Measurements from ENCODE around the gene SMG9.

SMG9 gene

GRCh38 chr19:43723588-43723987, 31.2 kb downstream of the SMG9 start:
- no peak for DNase-seq

GRCh38 chr19:43721469-43722048, 33.2 kb downstream of the SMG9 start:
- ChIA-PET CTCF (interaction anchor here (0.6 to 2.9 kb wide), 4 partner anchors 9 to 52 kb away, joined by 3 to 12 read pairs (median 4); partner anchors contain the start of gene PLAUR), POLR2A (no interaction called here)
- Histone ChIP-seq H3K4me1 (ENCODE audit: control extremely low read depth in 1 of 4, control insufficient read depth in 4 of 4, insufficient read depth in 4 of 4, low read length in 3 of 4) (peaks cover 8 to 27% (median 15%) of the 10 kb centered on the region in 4 experiments), H3K4me3 (ENCODE audit: control insufficient read depth in 1 of 7, extremely low read depth in 1 of 7, insufficient read depth in 4 of 7, low read depth in 2 of 7, low read length in 6 of 7) (no peak overlapping the region), H3K36me3 (ENCODE audit: control insufficient read depth in 4 of 4, insufficient read depth in 4 of 4, low read length in 3 of 4) (no peaks in the 10 kb centered on the region), H3K27ac (ENCODE audit: insufficient read depth in 1 of 2, low read depth in 1 of 2, low read length in 2 of 2, poor library complexity in 1 of 2, severe bottlenecking in 2 of 2) (no peak overlapping the region), H3K27me3 (replicated peaks in 2 of 5; ENCODE audit: control insufficient read depth in 4 of 5, insufficient read depth in 5 of 5, low read length in 4 of 5) (no peaks in the 10 kb centered on the region), H3K9me3 (ENCODE audit: control extremely low read depth in 1 of 5, control insufficient read depth in 4 of 5, insufficient read depth in 2 of 5, low read depth in 1 of 5, low read length in 4 of 5) (no peaks in the 10 kb centered on the region)
- WGBS (ENCODE audit: insufficient coverage) = 100% methylated on average over 3 of the region's 5 CpGs
- no peak for DNase-seq

More at GRCh38 chr19:43723588-43723987, 31.2 kb downstream of the SMG9 start:
- Histone ChIP-seq H3K27me3 (replicated peaks in 2 of 5; ENCODE audit: control insufficient read depth in 4 of 5, insufficient read depth in 5 of 5, low read length in 4 of 5) (no peaks in the 10 kb centered on the region), H3K9me3 (ENCODE audit: control extremely low read depth in 1 of 5, control insufficient read depth in 4 of 5, insufficient read depth in 2 of 5, low read depth in 1 of 5, low read length in 4 of 5) (peaks cover 0 to under 1% (median 0%) of the 10 kb centered on the region in 5 experiments), H3K4me3 (ENCODE audit: control insufficient read depth in 1 of 7, extremely low read depth in 1 of 7, insufficient read depth in 4 of 7, low read depth in 2 of 7, low read length in 6 of 7) (no peak overlapping the region), H3K27ac (ENCODE audit: insufficient read depth in 1 of 2, low read depth in 1 of 2, low read length in 2 of 2, poor library complexity in 1 of 2, severe bottlenecking in 2 of 2) (no peak overlapping the region), H3K36me3 (ENCODE audit: control insufficient read depth in 4 of 4, insufficient read depth in 4 of 4, low read length in 3 of 4) (peaks cover 0 to 8% (median 4%) of the 10 kb centered on the region in 4 experiments), H3K4me1 (ENCODE audit: control extremely low read depth in 1 of 4, control insufficient read depth in 4 of 4, insufficient read depth in 4 of 4, low read length in 3 of 4) (peaks cover 8 to 39% (median 25%) of the 10 kb centered on the region in 4 experiments)
- POLR2A ChIA-PET = no interaction called here
- WGBS (ENCODE audit: insufficient coverage) = 100% methylated on average over 1 of the region's 8 CpGs
- CTCF ChIA-PET = interaction anchor here (0.9 to 1.9 kb wide), 3 partner anchors 26 to 55 kb away, joined by 3 to 4 read pairs (median 3); no protein-coding TSS in a partner anchor

GRCh38 chr19:43720936-43721335, 33.8 kb downstream of the SMG9 start:
- Histone ChIP-seq H3K4me3 (ENCODE audit: control insufficient read depth in 1 of 7, extremely low read depth in 1 of 7, insufficient read depth in 4 of 7, low read depth in 2 of 7, low read length in 6 of 7) (no peak overlapping the region), H3K36me3 (ENCODE audit: control insufficient read depth in 4 of 4, insufficient read depth in 4 of 4, low read length in 3 of 4) (no peaks in the 10 kb centered on the region), H3K27ac (ENCODE audit: insufficient read depth in 1 of 2, low read depth in 1 of 2, low read length in 2 of 2, poor library complexity in 1 of 2, severe bottlenecking in 2 of 2) (no peak overlapping the region), H3K9me3 (ENCODE audit: control extremely low read depth in 1 of 5, control insufficient read depth in 4 of 5, insufficient read depth in 2 of 5, low read depth in 1 of 5, low read length in 4 of 5) (no peaks in the 10 kb centered on the region), H3K4me1 (ENCODE audit: control extremely low read depth in 1 of 4, control insufficient read depth in 4 of 4, insufficient read depth in 4 of 4, low read length in 3 of 4) (peaks cover 6 to 23% (median 13%) of the 10 kb centered on the region in 4 experiments), H3K27me3 (replicated peaks in 2 of 5; ENCODE audit: control insufficient read depth in 4 of 5, insufficient read depth in 5 of 5, low read length in 4 of 5) (no peaks in the 10 kb centered on the region)
- ChIA-PET POLR2A (no interaction called here), CTCF (interaction anchor here (1.2 to 2.9 kb wide), 2 partner anchors 25 to 52 kb away, joined by 5 to 12 read pairs; partner anchors contain the start of gene PLAUR)
- no peak for DNase-seq
- WGBS (ENCODE audit: insufficient coverage) = 96% methylated on average over 8 of the region's 10 CpGs

- Histone ChIP-seq H3K4me3 (ENCODE audit: control insufficient read depth in 1 of 7, extremely low read depth in 1 of 7, insufficient read depth in 4 of 7, low read depth in 2 of 7, low read length in 6 of 7) (no peak overlapping the region), H3K27ac (ENCODE audit: insufficient read depth in 1 of 2, low read depth in 1 of 2, low read length in 2 of 2, poor library complexity in 1 of 2, severe bottlenecking in 2 of 2) (no peak overlapping the region), H3K27me3 (replicated peaks in 2 of 5; ENCODE audit: control insufficient read depth in 4 of 5, insufficient read depth in 5 of 5, low read length in 4 of 5) (no peaks in the 10 kb centered on the region), H3K4me1 (ENCODE audit: control extremely low read depth in 1 of 4, control insufficient read depth in 4 of 4, insufficient read depth in 4 of 4, low read length in 3 of 4) (peaks cover under 1 to 13% (median 6%) of the 10 kb centered on the region in 4 experiments), H3K9me3 (ENCODE audit: control extremely low read depth in 1 of 5, control insufficient read depth in 4 of 5, insufficient read depth in 2 of 5, low read depth in 1 of 5, low read length in 4 of 5) (no peaks in the 10 kb centered on the region), H3K36me3 (ENCODE audit: control insufficient read depth in 4 of 4, insufficient read depth in 4 of 4, low read length in 3 of 4) (no peaks in the 10 kb centered on the region)
- no peak for DNase-seq
- ChIA-PET CTCF (interaction anchor here (2.9 kb wide), 1 partner anchor 51 kb away, joined by 12 read pairs; the partner anchor contains the start of gene PLAUR), POLR2A (no interaction called here)
- WGBS (ENCODE audit: insufficient coverage) = 100% methylated on average over 2 of the region's 5 CpGs
Measured at GRCh38 chr19:43719918-43720317, 34.8 kb downstream of the SMG9 start.

GRCh38 chr19:43719378-43719868, 35.3 kb downstream of the SMG9 start:
- no peaks in the 10 kb centered on the region for H3K9me3 ChIP-seq (ENCODE audit: control extremely low read depth in 1 of 5, control insufficient read depth in 4 of 5, insufficient read depth in 2 of 5, low read depth in 1 of 5, low read length in 4 of 5)
- H3K27me3 ChIP-seq (replicated peaks in 2 of 5; ENCODE audit: control insufficient read depth in 4 of 5, insufficient read depth in 5 of 5, low read length in 4 of 5) = no peaks in the 10 kb centered on the region
- no peak overlapping the region for H3K27ac ChIP-seq (ENCODE audit: insufficient read depth in 1 of 2, low read depth in 1 of 2, low read length in 2 of 2, poor library complexity in 1 of 2, severe bottlenecking in 2 of 2)
- ChIA-PET CTCF (interaction anchor here (2.9 kb wide), 1 partner anchor 50 kb away, joined by 12 read pairs; the partner anchor contains the start of gene PLAUR), POLR2A (no interaction called here)
- DNase-seq = no peak
- no peak overlapping the region for H3K4me3 ChIP-seq (ENCODE audit: control insufficient read depth in 1 of 7, extremely low read depth in 1 of 7, insufficient read depth in 4 of 7, low read depth in 2 of 7, low read length in 6 of 7)
- 97% methylated on average over 36 of the region's 37 CpGs for WGBS (ENCODE audit: insufficient coverage)
- H3K4me1 ChIP-seq (ENCODE audit: control extremely low read depth in 1 of 4, control insufficient read depth in 4 of 4, insufficient read depth in 4 of 4, low read length in 3 of 4) = peaks cover 0 to 8% (median 2%) of the 10 kb centered on the region in 4 experiments
- no peaks in the 10 kb centered on the region for H3K36me3 ChIP-seq (ENCODE audit: control insufficient read depth in 4 of 4, insufficient read depth in 4 of 4, low read length in 3 of 4)

- no peaks in the 10 kb centered on the region for H3K9me3 ChIP-seq (ENCODE audit: control extremely low read depth in 1 of 5, control insufficient read depth in 4 of 5, insufficient read depth in 2 of 5, low read depth in 1 of 5, low read length in 4 of 5)
- ChIA-PET POLR2A (no interaction called here), CTCF (no interaction called here)
- WGBS (ENCODE audit: insufficient coverage) = 95% methylated on average over 59 of the region's 60 CpGs
- no peaks in the 10 kb centered on the region for H3K36me3 ChIP-seq (ENCODE audit: control insufficient read depth in 4 of 4, insufficient read depth in 4 of 4, low read length in 3 of 4)
- no peaks in the 10 kb centered on the region for H3K27me3 ChIP-seq (replicated peaks in 2 of 5; ENCODE audit: control insufficient read depth in 4 of 5, insufficient read depth in 5 of 5, low read length in 4 of 5)
- H3K27ac ChIP-seq (ENCODE audit: insufficient read depth in 1 of 2, low read depth in 1 of 2, low read length in 2 of 2, poor library complexity in 1 of 2, severe bottlenecking in 2 of 2) = no peak overlapping the region
- no peak for DNase-seq
- H3K4me3 ChIP-seq (ENCODE audit: control insufficient read depth in 1 of 7, extremely low read depth in 1 of 7, insufficient read depth in 4 of 7, low read depth in 2 of 7, low read length in 6 of 7) = no peak overlapping the region
- H3K4me1 ChIP-seq (ENCODE audit: control extremely low read depth in 1 of 4, control insufficient read depth in 4 of 4, insufficient read depth in 4 of 4, low read length in 3 of 4) = peaks cover 0 to 2% (median 0%) of the 10 kb centered on the region in 4 experiments
Measured at GRCh38 chr19:43718627-43719377, 36.0 kb downstream of the SMG9 start.

- WGBS (ENCODE audit: insufficient coverage) = 73% methylated on average over 3 of the region's 4 CpGs
- H3K27ac ChIP-seq (ENCODE audit: insufficient read depth in 1 of 2, low read depth in 1 of 2, low read length in 2 of 2, poor library complexity in 1 of 2, severe bottlenecking in 2 of 2) = no peak within 1 kb of the TSS
- no peaks in the 10 kb centered on the region for H3K9me3 ChIP-seq (ENCODE audit: control extremely low read depth in 1 of 5, control insufficient read depth in 4 of 5, insufficient read depth in 2 of 5, low read depth in 1 of 5, low read length in 4 of 5)
- H3K4me1 ChIP-seq (ENCODE audit: control extremely low read depth in 1 of 4, control insufficient read depth in 4 of 4, insufficient read depth in 4 of 4, low read length in 3 of 4) = no peaks in the 10 kb centered on the region
- ChIA-PET POLR2A (no interaction called here), CTCF (no interaction called here)
- H3K4me3 ChIP-seq (ENCODE audit: control insufficient read depth in 1 of 7, extremely low read depth in 1 of 7, insufficient read depth in 4 of 7, low read depth in 2 of 7, low read length in 6 of 7) = no peak within 1 kb of the TSS
- no peak for DNase-seq
- H3K27me3 ChIP-seq (replicated peaks in 2 of 5; ENCODE audit: control insufficient read depth in 4 of 5, insufficient read depth in 5 of 5, low read length in 4 of 5) = no peaks in the 10 kb centered on the region
- H3K36me3 ChIP-seq (ENCODE audit: control insufficient read depth in 4 of 4, insufficient read depth in 4 of 4, low read length in 3 of 4) = no peaks in the 10 kb centered on the region
Measured at GRCh38 chr19:43715776-43716175, 39.0 kb downstream of the SMG9 start, which contains the start of gene IRGC. Gene IRGC, plus strand, starts transcription at chr19:43716076. Its CDS starts 2,483 bp downstream, at chr19:43718559.

Data from common myeloid progenitor, CD34-positive (primary cell).